Gastrocnemius medialis (tissue), 4 donors: ENCODE results near the gene OR4D1. TPM values are rescaled to one million over a fixed set of nuclear protein-coding genes. Genes with fewer than 3 reads are reported as not detected.

Source experiments
- ATAC-seq, 2 donors: fragments of 150-250 bp; one replicate each; pipeline ENCODE4 v1.9.1; 2016
- DNase-seq, 2 donors: peaks; one replicate each; pipeline ENCODE4 v3.0.0-alpha.2; 2019
- H3K27ac ChIP-seq, 4 donors: fragments of 200-600 bp; sonication (generic); 1 replicate in 1 of 4; 2 replicates in 3 of 4; pipeline ENCODE4 v1.5.1; 2016 to 2018; ENCODE audit warnings: mild to moderate bottlenecking in 2 of 4, moderate library complexity in 1 of 4
- H3K27me3 ChIP-seq, 3 donors: fragments of 200-600 bp; sonication (generic) in 2 of 3; 1 replicate in 1 of 3; 2 replicates in 2 of 3; pipeline versions ENCODE4 v1.5.1 to v1.6.0; 2016 to 2019; ENCODE audit warnings: mild to moderate bottlenecking in 1 of 3, moderate library complexity in 1 of 3
- H3K36me3 ChIP-seq, 2 donors: fragments of 200-600 bp; sonication (generic) in 1 of 2; one replicate each; pipeline ENCODE4 v1.5.1; 2017 to 2018
- H3K4me1 ChIP-seq, 2 donors: fragments of 200-600 bp; sonication (generic) in 1 of 2; one replicate each; pipeline ENCODE4 v1.5.1; 2016 to 2017; ENCODE audit warnings: mild to moderate bottlenecking in 2 of 2
- H3K4me3 ChIP-seq, 4 donors: fragments of 200-600 bp; sonication (generic) in 3 of 4; 1 replicate in 1 of 4; 2 replicates in 3 of 4; pipeline ENCODE4 v1.5.1; 2016 to 2019; ENCODE audit warnings: mild to moderate bottlenecking in 2 of 4
- H3K9me3 ChIP-seq, 3 donors: fragments of 200-600 bp; sonication (generic) in 2 of 3; 1 replicate in 1 of 3; 2 replicates in 2 of 3; pipeline ENCODE4 v1.5.1; 2016 to 2019
- CTCF ChIP-seq, 5 experiments: fragments of 450-650 bp in 3 of 5; fragments of 200-600 bp in 2 of 5; sonication (generic) in 2 of 5; IDR thresholded peaks in 4 of 5; conservative IDR thresholded peaks in 1 of 5; 1 replicate in 4 of 5; 2 replicates in 1 of 5; pipeline ENCODE4 v1.5.1; 2016 to 2019; ENCODE audit warnings: antibody characterized with exemption in 5 of 5, mild to moderate bottlenecking in 3 of 5, moderate library complexity in 3 of 5
- POLR2A ChIP-seq, 2 donors: fragments of 450-650 bp; IDR thresholded peaks; one replicate each; pipeline ENCODE4 v1.6.1; 2017; ENCODE audit warnings: antibody characterized with exemption in 2 of 2, mild to moderate bottlenecking in 2 of 2, moderate library complexity in 2 of 2
- in situ Hi-C, 4 donors: fragments of 200-750 bp; cut with MboI; loops; one replicate each; pipeline versions ENCODE4 v1.15.0 to v1.8.0; 2017; ENCODE audit warnings: low sequenced_read_pairs in 4 of 4
- intact Hi-C: fragments of 100-400 bp; cut with DNase I; formaldehyde crosslinking; loops from one replicate; pipeline ENCODE4 v1.15.1; 2023; ENCODE audit warnings: low total_unique reads
- total RNA-seq, 4 donors: library from RNA; depleted of rRNA; stranded (reverse); fragments of >200 nt; gene quantifications; one replicate each; pipeline versions ENCODE4 v1.1.0 to v1.2.3, GENCODE V29; 2016

The OR4D1 gene
- total RNA-seq, 4 donors from 2014 or later = not detected

- peaks cover 0 to 19% (median 4%) of the 10 kb centered on the region in 3 donors for H3K27me3 ChIP-seq
- in situ Hi-C loops = no loop called here
- ATAC-seq = no peak
These were observed 18.5 kb downstream of the OR4D1 start, which contains the start of gene OR4D2 for GRCh38 chr17:58166682-58167081. Gene OR4D2, plus strand, starts transcription at chr17:58166982. Its CDS starts 2,674 bp downstream, at chr17:58169656.

GRCh38 chr17:58170622-58171021 is 22.4 kb downstream of the OR4D1 start:
- no peaks in the 10 kb centered on the region for H3K36me3 ChIP-seq
- TF ChIP-seq CTCF (IDR thresholded peaks at IDR 0.05 in 4 of 5, conservative IDR thresholded peaks at IDR 0.05 in 1 of 5) (no peak), POLR2A (IDR thresholded peaks at IDR 0.05) (no peak)
- no peaks in the 10 kb centered on the region for H3K4me1 ChIP-seq
- no peak overlapping the region for H3K27ac ChIP-seq
- in situ Hi-C loops = no loop called here
- ATAC-seq (no peak), DNase-seq (no peak)
- intact Hi-C loops = no loop called here
- H3K27me3 ChIP-seq = peaks cover 0 to 9% (median 2%) of the 10 kb centered on the region in 3 donors
- no peaks in the 10 kb centered on the region for H3K9me3 ChIP-seq
- H3K4me3 ChIP-seq = no peak overlapping the region

More at GRCh38 chr17:58166682-58167081, 18.5 kb downstream of the OR4D1 start, which contains the start of gene OR4D2:
- TF ChIP-seq CTCF (IDR thresholded peaks at IDR 0.05 in 4 of 5, conservative IDR thresholded peaks at IDR 0.05 in 1 of 5) (no peak), POLR2A (IDR thresholded peaks at IDR 0.05) (no peak)
- no peak within 1 kb of the TSS for H3K27ac ChIP-seq
- H3K36me3 ChIP-seq = no peaks in the 10 kb centered on the region
- no peaks in the 10 kb centered on the region for H3K4me1 ChIP-seq
- H3K9me3 ChIP-seq = no peaks in the 10 kb centered on the region
- no peak for DNase-seq
- intact Hi-C loops = no loop called here
- H3K4me3 ChIP-seq = no peak within 1 kb of the TSS

- in situ Hi-C loops = no loop called here
- H3K4me3 ChIP-seq = no peak overlapping the region
- peak in 1 of 5 experiments; percentile 28 for TF ChIP-seq CTCF (IDR thresholded peaks at IDR 0.05 in 4 of 5, conservative IDR thresholded peaks at IDR 0.05 in 1 of 5)
- TF ChIP-seq POLR2A (IDR thresholded peaks at IDR 0.05) = no peak
- no peaks in the 10 kb centered on the region for H3K9me3 ChIP-seq
- ATAC-seq (no peak), DNase-seq (no peak)
- no peaks in the 10 kb centered on the region for H3K36me3 ChIP-seq
- no peak overlapping the region for H3K27ac ChIP-seq
- no peaks in the 10 kb centered on the region for H3K4me1 ChIP-seq
- intact Hi-C loops = no loop called here
- H3K27me3 ChIP-seq = peaks cover 0 to 5% (median 2%) of the 10 kb centered on the region in 3 donors
These were observed 24.3 kb downstream of the OR4D1 start for GRCh38 chr17:58172369-58173071.

GRCh38 chr17:58174871-58175270 is 26.7 kb downstream of the OR4D1 start:
- H3K27me3 ChIP-seq = no peaks in the 10 kb centered on the region
- H3K4me1 ChIP-seq = no peaks in the 10 kb centered on the region
- intact Hi-C loops = no loop called here
- H3K36me3 ChIP-seq = no peaks in the 10 kb centered on the region
- H3K9me3 ChIP-seq = no peaks in the 10 kb centered on the region
- ATAC-seq = no peak
- TF ChIP-seq POLR2A (IDR thresholded peaks at IDR 0.05) (no peak), CTCF (IDR thresholded peaks at IDR 0.05 in 4 of 5, conservative IDR thresholded peaks at IDR 0.05 in 1 of 5) (no peak)
- H3K4me3 ChIP-seq = no peak overlapping the region
- H3K27ac ChIP-seq = no peak overlapping the region
- DNase-seq = no peak
- in situ Hi-C loops = no loop called here
